Measurements from ENCODE around the gene RBCK1.

RBCK1 gene

GRCh38 chr20:420166-420620 lies 12.1 kb downstream of the RBCK1 start:
- no peak for DNase-seq

- no peak for DNase-seq
These were observed 12.8 kb downstream of the RBCK1 start for GRCh38 chr20:420721-421574.

- no peak for DNase-seq
These were observed 13.7 kb downstream of the RBCK1 start for GRCh38 chr20:421685-422250.

- no peak for DNase-seq
These were observed 18.5 kb downstream of the RBCK1 start for GRCh38 chr20:426566-426965.

- no peak for DNase-seq
These were observed 19.3 kb downstream of the RBCK1 start for GRCh38 chr20:427401-427800.

- DNase-seq: no peak
These were observed 20.0 kb downstream of the RBCK1 start for GRCh38 chr20:427849-428657.

GRCh38 chr20:428658-429200 lies 20.6 kb downstream of the RBCK1 start:
- no peak for DNase-seq

GRCh38 chr20:430091-430999 lies 22.2 kb downstream of the RBCK1 start:
- no peak for DNase-seq

- peak; percentile 75 to 93 for DNase-seq
These were observed 23.2 kb downstream of the RBCK1 start for GRCh38 chr20:431012-431904.

GRCh38 chr20:432208-432607 lies 24.1 kb downstream of the RBCK1 start:
- no peak for DNase-seq

GRCh38 chr20:432677-433299 lies 24.7 kb downstream of the RBCK1 start:
- no peak for DNase-seq

- DNase-seq: no peak
These were observed 25.3 kb downstream of the RBCK1 start for GRCh38 chr20:433300-433975.

GRCh38 chr20:434221-434620 lies 26.1 kb downstream of the RBCK1 start:
- no peak for DNase-seq

GRCh38 chr20:434661-435419 lies 26.7 kb downstream of the RBCK1 start:
- DNase-seq: no peak

GRCh38 chr20:435558-435957 lies 27.5 kb downstream of the RBCK1 start:
- DNase-seq: no peak

- no peak for DNase-seq
These were observed 28.4 kb downstream of the RBCK1 start for GRCh38 chr20:436476-436875.

GRCh38 chr20:437787-438486 lies 29.8 kb downstream of the RBCK1 start:
- no peak for DNase-seq

All from NCI-H524 (cell line).